Measurements from ENCODE around the gene WDR45.

DNA sequence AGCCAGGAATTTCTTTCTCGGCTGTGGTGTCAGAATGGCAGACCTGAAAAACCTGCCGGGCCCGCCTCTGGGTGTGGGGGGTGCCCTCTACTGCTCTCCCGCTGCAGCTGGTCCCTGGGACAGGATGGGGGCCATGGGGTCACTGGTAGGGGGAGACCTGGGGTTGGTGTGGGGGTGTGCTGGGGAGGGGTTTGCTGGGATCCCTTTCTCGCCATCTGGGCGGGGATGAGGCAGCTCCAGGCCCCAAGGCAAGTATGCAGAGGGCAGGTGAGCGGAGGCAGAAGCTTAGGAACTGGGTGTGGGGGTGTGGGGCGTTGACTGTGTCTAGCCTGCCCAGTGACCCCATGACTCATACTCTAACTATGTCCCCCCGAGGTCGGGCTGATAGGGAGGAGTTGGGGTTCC lies 20.0 kb downstream of the WDR45 start:
- TF ChIP-seq BHLHE40 (IDR thresholded peaks at IDR 0.05; ENCODE audit: borderline replicate concordance) (no peak), FOXM1 (IDR thresholded peaks at IDR 0.05; ENCODE audit: borderline replicate concordance) (no peak), ELF4 (IDR thresholded peaks at IDR 0.05) (no peak), TARDBP (IDR thresholded peaks at IDR 0.05) (no peak), L3MBTL2 (conservative IDR thresholded peaks at IDR 0.05) (no peak), CTBP1 (IDR thresholded peaks at IDR 0.05; ENCODE audit: borderline replicate concordance) (no peak), LEF1 (IDR thresholded peaks at IDR 0.05; ENCODE audit: borderline replicate concordance) (no peak), ZNF384 (IDR thresholded peaks at IDR 0.05) (no peak)

Data from HEK293T (cell line).